HAP-1 (cell line): ENCODE results near the gene MSH5.

Experiments used
- DNase-seq, 2 experiments: peaks; one replicate each; pipeline ENCODE4 v3.0.0-alpha.2; 2016 to 2020; ENCODE audit warnings: low spot score in 2 of 2
- H3K27me3 ChIP-seq: fragments of 250-450 bp; sonication (Bioruptor Pico); 2 replicates; pipeline ENCODE4 v1.5.1; 2020; ENCODE audit warnings: low read depth, mild to moderate bottlenecking, moderate library complexity
- H3K36me3 ChIP-seq: fragments of 250-450 bp; sonication (Bioruptor Pico); replicated peaks from 2 replicates; pipeline ENCODE4 v1.5.1; 2020; ENCODE audit warnings: mild to moderate bottlenecking
- H3K4me1 ChIP-seq: fragments of 250-450 bp; sonication (Bioruptor Pico); 2 replicates; pipeline ENCODE4 v1.5.1; 2020; ENCODE audit warnings: mild to moderate bottlenecking
- H3K4me3 ChIP-seq: fragments of 250-450 bp; sonication (Bioruptor Pico); 2 replicates; pipeline ENCODE4 v1.5.1; 2020; ENCODE audit warnings: mild to moderate bottlenecking, moderate library complexity
- H3K9me3 ChIP-seq: fragments of 250-450 bp; sonication (Bioruptor Pico); 2 replicates; pipeline ENCODE4 v1.5.1; 2020; ENCODE audit warnings: mild to moderate bottlenecking, moderate library complexity
- in situ Hi-C: fragments of 300-500 bp; cut with MboI; formaldehyde crosslinking; loops from 3 replicates; pipeline ENCODE4 v1.14.3; 2020; ENCODE audit warnings: low sequenced_read_pairs, inconsistent platforms, mixed read lengths

The MSH5 gene

DNA sequence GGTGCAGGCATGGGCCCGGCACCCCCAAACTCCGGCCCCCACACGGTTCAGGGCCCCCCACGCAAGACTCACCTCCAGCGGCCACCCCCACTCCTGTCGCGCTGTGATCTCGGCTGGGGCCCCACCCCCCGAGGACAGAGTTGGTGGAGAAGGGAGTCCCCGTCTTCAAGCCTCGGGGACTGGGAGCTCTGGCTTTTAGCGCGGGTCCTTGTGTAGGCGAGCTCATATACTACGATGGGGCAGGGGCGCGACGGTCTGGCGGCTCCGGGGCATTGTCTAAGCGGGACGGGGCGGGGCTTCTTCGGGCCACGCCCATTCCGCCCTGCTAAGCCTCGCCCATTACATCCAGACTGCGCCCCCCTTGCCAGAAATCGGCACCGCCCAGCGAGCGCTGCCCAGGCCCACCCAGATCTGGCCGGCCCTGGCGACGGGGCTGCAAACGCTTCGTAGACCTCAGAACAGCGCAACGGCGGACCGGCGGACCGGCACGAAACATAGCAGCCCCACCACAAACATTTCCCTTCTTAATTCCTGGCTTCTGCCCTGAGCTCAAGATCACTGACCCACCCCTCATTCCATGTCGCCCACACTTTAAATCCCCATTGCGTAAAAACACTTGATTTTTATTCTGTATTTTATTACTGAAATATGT, 9.7 kb upstream of the MSH5 start:
- DNase-seq: peak; percentile 74 to 92

DNA sequence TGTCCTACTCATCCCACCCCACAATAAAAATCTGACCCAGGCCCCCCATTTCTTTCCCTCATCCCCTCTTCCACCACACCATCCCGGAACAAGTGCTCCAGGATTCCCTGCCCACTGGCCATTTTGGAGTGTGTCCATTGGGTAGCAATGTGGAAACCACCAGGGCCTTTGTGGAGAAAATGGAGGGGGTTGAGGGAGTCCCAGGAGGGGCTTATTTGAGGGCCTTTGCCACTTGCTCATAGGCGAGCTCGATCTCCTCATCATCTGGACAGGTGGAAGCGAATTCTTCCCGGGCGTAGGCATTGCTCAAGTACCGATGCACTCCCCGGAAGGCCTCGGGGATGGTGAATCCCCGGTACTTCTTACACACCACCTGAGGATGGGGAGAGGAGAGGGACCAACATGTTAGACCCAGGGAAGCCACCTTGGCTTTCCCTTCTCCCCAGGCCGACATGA, 9.1 kb upstream of the MSH5 start:
- DNase-seq: no peak
- in situ Hi-C loops: no loop called here
- H3K9me3 ChIP-seq: no peaks in the 10 kb centered on the region
- H3K4me3 ChIP-seq: no peak overlapping the region; the same call in 1 of the 2 replicates
- peaks cover 12% of the 10 kb centered on the region; the same call in 1 of the 2 replicates for H3K4me1 ChIP-seq
- no peaks in the 10 kb centered on the region for H3K27me3 ChIP-seq
- peaks cover 44% of the 10 kb centered on the region for H3K36me3 ChIP-seq

More for the DNA sequence above, 9.7 kb upstream of the MSH5 start:
- Histone ChIP-seq H3K27me3 (no peaks in the 10 kb centered on the region), H3K9me3 (no peaks in the 10 kb centered on the region), H3K4me1 (peaks cover 12% of the 10 kb centered on the region; the same call in 1 of the 2 replicates), H3K36me3 (peaks cover 44% of the 10 kb centered on the region), H3K4me3 (peak overlapping the region; percentile 82)
- in situ Hi-C loops: no loop called here

- no peaks in the 10 kb centered on the region for H3K9me3 ChIP-seq
- peaks cover 18% of the 10 kb centered on the region for H3K4me1 ChIP-seq
- no peaks in the 10 kb centered on the region for H3K27me3 ChIP-seq
- H3K36me3 ChIP-seq: peaks cover 44% of the 10 kb centered on the region
- in situ Hi-C loops: no loop called here
- no peak overlapping the region for H3K4me3 ChIP-seq
- no peak for DNase-seq
Measured at GRCh38 chr6:31732029-31732428, 7.8 kb upstream of the MSH5 start.

- no peak overlapping the region for H3K4me3 ChIP-seq
- H3K4me1 ChIP-seq: peaks cover 34% of the 10 kb centered on the region
- H3K27me3 ChIP-seq: no peaks in the 10 kb centered on the region
Measured at GRCh38 chr6:31733734-31734133, 6.1 kb upstream of the MSH5 start.

DNA sequence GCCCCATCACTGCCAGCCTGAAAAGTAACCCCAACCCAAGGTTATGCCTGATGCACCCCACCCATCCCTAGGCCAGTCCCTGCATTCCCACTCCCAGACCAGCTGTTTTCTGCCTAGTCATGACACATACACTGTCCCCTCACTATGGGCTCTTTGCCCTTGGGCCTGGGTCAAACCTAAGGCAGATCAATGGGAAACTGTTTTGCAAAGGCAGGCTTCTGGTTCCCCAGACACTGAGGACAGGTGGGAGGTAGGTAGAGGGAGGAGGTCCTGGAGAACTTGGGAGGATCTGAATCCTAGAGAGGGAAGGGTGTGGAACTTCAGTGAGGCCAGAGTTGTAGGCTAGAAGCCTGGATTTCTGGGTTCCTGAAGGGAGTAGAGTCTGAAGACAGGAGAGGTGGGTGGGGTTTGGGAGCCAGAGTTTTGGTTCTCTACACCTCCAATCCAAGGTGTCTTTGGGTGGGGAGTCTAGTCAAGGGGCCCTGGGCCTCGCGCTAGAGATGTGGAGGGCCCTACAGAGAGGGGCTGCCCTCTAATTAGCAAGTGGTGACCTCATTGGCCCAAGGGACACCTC, 5.5 kb upstream of the MSH5 start:
- H3K4me1 ChIP-seq: peaks cover 40% of the 10 kb centered on the region
- H3K4me3 ChIP-seq: peak overlapping the region; percentile 62
- DNase-seq: no peak
- in situ Hi-C loops: no loop called here
- H3K36me3 ChIP-seq: peaks cover 44% of the 10 kb centered on the region
- no peaks in the 10 kb centered on the region for H3K9me3 ChIP-seq
- H3K27me3 ChIP-seq: no peaks in the 10 kb centered on the region

More at GRCh38 chr6:31733734-31734133, 6.1 kb upstream of the MSH5 start:
- in situ Hi-C loops: no loop called here
- DNase-seq: no peak
- Histone ChIP-seq H3K36me3 (peaks cover 44% of the 10 kb centered on the region), H3K9me3 (no peaks in the 10 kb centered on the region)

GRCh38 chr6:31734821-31735406, 4.9 kb upstream of the MSH5 start:
- DNase-seq: peak in 1 of 2 experiments; percentile 60
- peaks cover 44% of the 10 kb centered on the region for H3K36me3 ChIP-seq
- H3K4me1 ChIP-seq: peaks cover 42% of the 10 kb centered on the region
- H3K4me3 ChIP-seq: peak overlapping the region; percentile 62
- in situ Hi-C loops: loop anchor here (5.0 kb wide), 1 partner anchor 97 kb away; no protein-coding TSS in a partner anchor
- H3K9me3 ChIP-seq: no peaks in the 10 kb centered on the region
- no peaks in the 10 kb centered on the region for H3K27me3 ChIP-seq

- peak within 1 kb of the TSS; percentile 62 for H3K4me3 ChIP-seq
- DNase-seq: peak; percentile 82 to 90
- H3K36me3 ChIP-seq: peaks cover 40% of the 10 kb centered on the region
- H3K4me1 ChIP-seq: peaks cover 42% of the 10 kb centered on the region
- no peaks in the 10 kb centered on the region for H3K27me3 ChIP-seq
- in situ Hi-C loops: loop anchor here (5.0 kb wide), 1 partner anchor 96 kb away; no protein-coding TSS in a partner anchor
- H3K9me3 ChIP-seq: no peaks in the 10 kb centered on the region
Measured at GRCh38 chr6:31736021-31736767, 3.6 kb upstream of the MSH5 start, which contains the start of gene CLIC1. CLIC1 (minus strand) TSS chr6:31736530; CDS start chr6:31736300, 230 bp downstream.

GRCh38 chr6:31736768-31737314, 3.0 kb upstream of the MSH5 start:
- peaks cover 40% of the 10 kb centered on the region for H3K36me3 ChIP-seq
- in situ Hi-C loops: loop anchor here (5.0 kb wide), 1 partner anchor 95 kb away; no protein-coding TSS in a partner anchor
- H3K4me3 ChIP-seq: peak overlapping the region; percentile 62
- peaks cover 42% of the 10 kb centered on the region for H3K4me1 ChIP-seq
- no peaks in the 10 kb centered on the region for H3K27me3 ChIP-seq
- DNase-seq: no peak
- H3K9me3 ChIP-seq: no peaks in the 10 kb centered on the region

DNA sequence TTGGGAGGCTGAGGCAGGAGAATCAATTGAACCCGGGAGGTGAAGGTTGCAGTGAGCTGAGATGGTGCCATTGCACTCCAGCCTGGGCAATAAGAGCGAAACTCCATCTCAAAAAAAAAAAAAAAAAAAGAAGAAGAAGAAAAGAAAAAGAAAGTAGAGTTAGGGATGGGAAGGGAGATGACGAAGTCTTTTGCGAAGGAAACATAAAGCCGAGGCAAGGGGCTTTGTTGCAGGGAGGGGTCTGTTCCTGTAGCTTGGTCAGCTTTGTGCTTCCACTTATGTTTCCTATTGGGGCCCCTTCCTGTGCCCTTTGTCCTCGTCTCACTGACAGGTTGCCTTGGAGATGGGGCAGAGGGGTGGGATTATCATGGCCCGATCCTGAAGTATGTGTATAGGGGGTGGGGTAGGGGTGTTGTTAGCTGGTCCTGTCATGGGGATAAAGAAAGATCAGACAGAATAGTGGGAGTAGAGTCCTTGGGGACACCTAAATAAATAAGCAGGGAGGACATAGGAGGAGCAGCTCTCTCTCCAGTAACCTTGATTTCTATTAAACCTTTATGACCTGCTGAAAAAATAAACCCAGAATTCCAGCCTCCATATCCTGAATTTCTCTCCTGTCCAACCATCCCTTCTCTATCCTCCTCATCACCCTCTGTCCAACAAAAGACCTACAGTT, 2.4 kb upstream of the MSH5 start:
- Histone ChIP-seq H3K36me3 (peaks cover 40% of the 10 kb centered on the region), H3K27me3 (no peaks in the 10 kb centered on the region), H3K4me3 (no peak overlapping the region), H3K4me1 (peaks cover 42% of the 10 kb centered on the region), H3K9me3 (no peaks in the 10 kb centered on the region)
- in situ Hi-C loops: loop anchor here (5.0 kb wide), 1 partner anchor 95 kb away; no protein-coding TSS in a partner anchor
- DNase-seq: peak; percentile 79 to 87

- no peaks in the 10 kb centered on the region for H3K27me3 ChIP-seq
- H3K4me1 ChIP-seq: peaks cover 42% of the 10 kb centered on the region
- no peak overlapping the region for H3K4me3 ChIP-seq
- DNase-seq: peak; percentile 55 to 56
- peaks cover 40% of the 10 kb centered on the region for H3K36me3 ChIP-seq
- no peaks in the 10 kb centered on the region for H3K9me3 ChIP-seq
- in situ Hi-C loops: loop anchor here (5.0 kb wide), 1 partner anchor 94 kb away; no protein-coding TSS in a partner anchor
Measured at GRCh38 chr6:31737991-31738979, 1.5 kb upstream of the MSH5 start.

DNA sequence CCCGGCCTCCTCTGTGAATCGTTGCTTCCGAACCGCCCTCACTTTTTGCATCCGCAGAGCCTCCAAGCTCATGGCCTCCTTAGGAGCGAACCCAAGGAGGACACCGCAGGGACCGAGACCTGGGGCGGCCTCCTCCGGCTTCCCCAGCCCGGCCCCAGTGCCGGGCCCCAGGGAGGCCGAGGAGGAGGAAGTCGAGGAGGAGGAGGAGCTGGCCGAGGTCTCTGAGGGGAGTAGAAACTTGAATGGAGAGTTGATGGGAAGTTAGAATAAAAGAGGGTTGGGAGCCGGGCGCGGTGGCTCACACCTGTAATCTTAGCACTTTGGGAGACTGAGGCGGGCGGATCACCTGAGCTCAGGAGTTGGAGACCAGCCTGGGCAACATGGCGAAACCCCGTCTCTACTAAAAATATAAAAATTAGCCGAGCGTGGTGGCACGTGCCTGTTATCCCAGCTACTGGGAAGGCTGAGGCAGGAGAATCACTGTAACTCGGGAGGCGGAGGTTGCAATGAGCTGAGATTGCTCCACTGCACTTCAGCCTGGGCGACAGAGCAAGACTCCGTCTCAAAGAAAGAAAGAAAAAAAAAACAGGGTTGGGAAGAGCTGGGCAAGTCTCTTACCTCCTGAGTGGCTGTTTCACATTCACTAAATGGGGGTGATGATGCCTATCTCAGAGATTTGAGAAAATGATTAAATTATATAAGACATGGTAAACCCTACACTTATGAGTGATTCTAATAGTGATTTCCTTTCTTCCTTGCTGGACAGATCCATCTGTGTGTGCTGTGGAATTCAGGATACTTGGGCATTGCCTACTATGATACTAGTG, 805 bp downstream of the MSH5 start:
- peaks cover 44% of the 10 kb centered on the region for H3K36me3 ChIP-seq
- peak overlapping the region; percentile 62 for H3K4me3 ChIP-seq
- peaks cover 34% of the 10 kb centered on the region for H3K4me1 ChIP-seq
- in situ Hi-C loops: no loop called here
- H3K27me3 ChIP-seq: no peaks in the 10 kb centered on the region
- peak; percentile 19 to 59 for DNase-seq
- H3K9me3 ChIP-seq: no peaks in the 10 kb centered on the region
